GM18505 (cell line): ENCODE measurements around the gene UBAC1.

Experiments used
- ATAC-seq: cut with Tn5 transposase; IDR thresholded peaks from one replicate; pipeline ENCODE4 v1.9.1; 2021; ENCODE audit not compliant: unreplicated experiment
- POLR2A ChIP-seq: IDR thresholded peaks from 4 replicates; pipeline ENCODE4 v1.6.1; 2011; ENCODE audit warnings: borderline replicate concordance; ENCODE audit not compliant: insufficient read depth, insufficient read length; ENCODE audit errors: extremely low read depth

Gene UBAC1

GRCh38 chr9:135941288-135941995 lies 19.7 kb downstream of the UBAC1 start:
- TF ChIP-seq POLR2A = no peak
- no peak for ATAC-seq

GRCh38 chr9:135939351-135940265 lies 21.6 kb downstream of the UBAC1 start:
- no peak for ATAC-seq
- TF ChIP-seq POLR2A = no peak

- no peak for TF ChIP-seq POLR2A
- ATAC-seq = no peak
Measured at GRCh38 chr9:135937521-135938489, 23.4 kb downstream of the UBAC1 start.

GRCh38 chr9:135933114-135933513 lies 28.1 kb downstream of the UBAC1 start:
- ATAC-seq = no peak
- TF ChIP-seq POLR2A = no peak

GRCh38 chr9:135932656-135933055 lies 28.5 kb downstream of the UBAC1 start:
- no peak for TF ChIP-seq POLR2A
- no peak for ATAC-seq

GRCh38 chr9:135931349-135931820 lies 29.8 kb downstream of the UBAC1 start:
- no peak for TF ChIP-seq POLR2A
- ATAC-seq = no peak

- ATAC-seq = no peak
- TF ChIP-seq POLR2A = no peak
Measured at GRCh38 chr9:135930446-135931345, 30.5 kb downstream of the UBAC1 start.

GRCh38 chr9:135929656-135930445 lies 31.3 kb downstream of the UBAC1 start:
- ATAC-seq = no peak
- no peak for TF ChIP-seq POLR2A

GRCh38 chr9:135928731-135929655 lies 32.2 kb downstream of the UBAC1 start:
- ATAC-seq = no peak
- no peak for TF ChIP-seq POLR2A

GRCh38 chr9:135928074-135928730 lies 33.0 kb downstream of the UBAC1 start:
- no peak for TF ChIP-seq POLR2A
- no peak for ATAC-seq
